Measurements from ENCODE around the gene UBA1. TPM values are rescaled to one million over a fixed set of nuclear protein-coding genes. Genes with fewer than 3 reads are reported as not detected.
A peak's percentile ranks its signal among the peaks of the same experiment; 100 is the strongest.

UBA1 gene
- total RNA-seq, 1 donor from 2014 or later: 235 TPM

DNA sequence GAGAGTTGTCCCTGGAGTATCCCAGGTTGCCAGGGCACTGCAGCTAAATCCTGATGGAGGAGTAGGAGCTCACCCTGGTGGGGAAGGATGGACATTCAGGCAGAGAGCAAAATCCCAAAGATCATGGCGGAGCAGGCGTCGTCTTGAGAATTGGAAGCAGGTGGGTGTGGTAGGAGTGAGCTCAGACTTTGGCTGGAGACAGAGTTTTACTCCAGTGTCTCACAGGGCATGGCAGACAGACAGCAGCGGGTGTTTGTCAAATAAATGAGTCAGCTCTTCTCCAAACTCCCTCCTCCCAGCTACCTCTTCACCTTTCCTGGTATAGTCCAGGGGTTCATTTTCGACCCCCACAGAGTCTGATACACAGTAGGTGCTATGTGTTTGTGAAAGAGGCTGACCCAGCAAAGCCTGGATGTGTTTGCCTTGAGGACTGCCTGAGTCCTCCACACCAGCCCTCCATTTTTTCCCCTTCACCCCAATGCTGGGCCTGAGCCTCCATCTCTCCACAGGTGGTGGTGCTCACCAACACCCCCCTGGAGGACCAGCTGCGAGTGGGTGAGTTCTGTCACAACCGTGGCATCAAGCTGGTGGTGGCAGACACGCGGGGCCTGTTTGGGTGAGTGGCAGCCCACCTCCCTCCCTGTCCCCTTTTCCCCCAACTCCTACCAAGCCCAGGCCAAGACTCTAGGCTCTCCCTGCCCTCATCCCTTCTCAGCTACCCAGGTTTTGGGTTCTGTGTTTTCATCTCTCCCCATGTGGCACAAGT, 6.9 kb downstream of the UBA1 start:
- Mint-ChIP-seq H3K4me1 (peaks cover 18% of the 10 kb centered on the region), H3K36me3 (ENCODE audit: low read depth) (peaks cover 68% of the 10 kb centered on the region), H3K9me3 (no peaks in the 10 kb centered on the region), H3K27me3 (no peaks in the 10 kb centered on the region), H3K4me3 (no peak overlapping the region), H3K27ac (peak overlapping the region; percentile 41)
- TF ChIP-seq, protein P1, sequence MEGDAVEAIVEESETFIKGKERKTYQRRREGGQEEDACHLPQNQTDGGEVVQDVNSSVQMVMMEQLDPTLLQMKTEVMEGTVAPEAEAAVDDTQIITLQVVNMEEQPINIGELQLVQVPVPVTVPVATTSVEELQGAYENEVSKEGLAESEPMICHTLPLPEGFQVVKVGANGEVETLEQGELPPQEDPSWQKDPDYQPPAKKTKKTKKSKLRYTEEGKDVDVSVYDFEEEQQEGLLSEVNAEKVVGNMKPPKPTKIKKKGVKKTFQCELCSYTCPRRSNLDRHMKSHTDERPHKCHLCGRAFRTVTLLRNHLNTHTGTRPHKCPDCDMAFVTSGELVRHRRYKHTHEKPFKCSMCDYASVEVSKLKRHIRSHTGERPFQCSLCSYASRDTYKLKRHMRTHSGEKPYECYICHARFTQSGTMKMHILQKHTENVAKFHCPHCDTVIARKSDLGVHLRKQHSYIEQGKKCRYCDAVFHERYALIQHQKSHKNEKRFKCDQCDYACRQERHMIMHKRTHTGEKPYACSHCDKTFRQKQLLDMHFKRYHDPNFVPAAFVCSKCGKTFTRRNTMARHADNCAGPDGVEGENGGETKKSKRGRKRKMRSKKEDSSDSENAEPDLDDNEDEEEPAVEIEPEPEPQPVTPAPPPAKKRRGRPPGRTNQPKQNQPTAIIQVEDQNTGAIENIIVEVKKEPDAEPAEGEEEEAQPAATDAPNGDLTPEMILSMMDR (IDR thresholded peaks at IDR 0.05): no peak
- ATAC-seq (ENCODE audit: low read depth) (no peak), DNase-seq (no peak)
- ChIA-PET POLR2A (interaction anchor here (0.5 to 0.6 kb wide), 2 partner anchors 37 to 135 kb away, joined by 3 to 6 read pairs; no protein-coding TSS in a partner anchor), CTCF (no interaction called here)
- intact Hi-C loops (cut with micrococcal nuclease): no loop called here

DNA sequence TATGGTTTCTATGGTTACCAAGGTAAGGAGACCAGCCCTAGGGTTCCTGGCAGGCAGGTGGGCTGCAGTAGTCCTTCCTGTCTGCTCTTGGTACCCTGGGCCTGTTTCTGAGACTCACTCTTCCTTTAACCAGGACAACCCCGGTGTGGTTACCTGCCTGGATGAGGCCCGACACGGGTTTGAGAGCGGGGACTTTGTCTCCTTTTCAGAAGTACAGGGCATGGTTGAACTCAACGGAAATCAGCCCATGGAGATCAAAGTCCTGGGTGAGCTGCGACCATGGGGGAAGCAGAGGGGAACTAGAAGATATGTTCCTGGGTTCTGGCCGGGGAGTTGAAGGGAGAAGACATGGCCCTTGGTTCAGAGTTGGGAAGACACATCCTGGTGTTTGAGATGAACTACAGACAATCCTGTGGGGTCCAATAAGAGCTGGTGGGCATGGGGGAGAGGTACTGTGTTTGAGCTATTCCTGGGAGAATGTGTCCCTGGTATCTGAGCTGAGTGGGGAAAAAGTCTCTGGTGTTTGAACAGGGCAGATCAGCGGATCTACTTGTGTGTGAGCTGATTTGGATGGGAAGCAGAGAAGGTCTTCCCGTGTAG, 7.8 kb downstream of the UBA1 start:
- H3K4me1 Mint-ChIP-seq: peaks cover 9% of the 10 kb centered on the region
- H3K4me3 Mint-ChIP-seq: no peak overlapping the region
- no peak overlapping the region for H3K27ac Mint-ChIP-seq
- ChIA-PET CTCF (no interaction called here), POLR2A (interaction anchor here (0.5 kb wide), 1 partner anchor 36 kb away, joined by 6 read pairs; no protein-coding TSS in a partner anchor)
- no peaks in the 10 kb centered on the region for H3K27me3 Mint-ChIP-seq
- H3K9me3 Mint-ChIP-seq: no peaks in the 10 kb centered on the region
- H3K36me3 Mint-ChIP-seq (ENCODE audit: low read depth): peaks cover 70% of the 10 kb centered on the region
- DNase-seq: no peak
- intact Hi-C loops (cut with micrococcal nuclease): no loop called here
- no peak for ATAC-seq (ENCODE audit: low read depth)
- TF ChIP-seq, protein P1 (IDR thresholded peaks at IDR 0.05): no peak

DNA sequence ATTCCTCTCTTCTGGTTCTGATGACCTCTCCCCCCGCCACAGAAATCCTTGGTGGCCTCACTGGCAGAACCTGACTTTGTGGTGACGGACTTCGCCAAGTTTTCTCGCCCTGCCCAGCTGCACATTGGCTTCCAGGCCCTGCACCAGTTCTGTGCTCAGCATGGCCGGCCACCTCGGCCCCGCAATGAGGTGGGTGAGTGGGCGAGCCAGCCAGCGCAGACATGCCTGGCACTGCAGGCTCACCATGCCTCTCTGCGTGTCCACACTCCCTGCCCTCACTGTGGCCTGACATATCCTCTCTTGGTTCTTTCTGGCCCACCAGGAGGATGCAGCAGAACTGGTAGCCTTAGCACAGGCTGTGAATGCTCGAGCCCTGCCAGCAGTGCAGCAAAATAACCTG, 8.7 kb downstream of the UBA1 start:
- H3K4me1 Mint-ChIP-seq: peaks cover under 1% of the 10 kb centered on the region
- no peaks in the 10 kb centered on the region for H3K27me3 Mint-ChIP-seq
- CTCF ChIA-PET: no interaction called here
- H3K9me3 Mint-ChIP-seq: no peaks in the 10 kb centered on the region
- intact Hi-C loops (cut with micrococcal nuclease): no loop called here
- H3K4me3 Mint-ChIP-seq: no peak overlapping the region
- DNase-seq (no peak), ATAC-seq (ENCODE audit: low read depth) (no peak)
- POLR2A ChIA-PET: no interaction called here
- TF ChIP-seq, protein P1 (IDR thresholded peaks at IDR 0.05): no peak
- H3K27ac Mint-ChIP-seq: no peak overlapping the region
- H3K36me3 Mint-ChIP-seq (ENCODE audit: low read depth): peaks cover 77% of the 10 kb centered on the region

DNA sequence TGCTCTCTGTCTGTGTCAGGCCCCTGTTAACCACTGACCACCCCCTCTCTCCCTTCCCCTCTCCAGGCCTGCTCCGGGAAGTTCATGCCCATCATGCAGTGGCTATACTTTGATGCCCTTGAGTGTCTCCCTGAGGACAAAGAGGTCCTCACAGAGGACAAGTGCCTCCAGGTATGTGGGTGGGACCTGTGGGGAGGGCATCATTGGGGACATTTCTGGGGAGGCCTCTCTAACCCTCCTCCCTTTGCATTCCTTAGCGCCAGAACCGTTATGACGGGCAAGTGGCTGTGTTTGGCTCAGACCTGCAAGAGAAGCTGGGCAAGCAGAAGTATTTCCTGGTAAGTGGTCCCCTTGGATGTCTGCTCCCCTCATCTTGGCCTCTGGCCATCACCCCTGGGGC, 9.2 kb downstream of the UBA1 start:
- intact Hi-C loops (cut with micrococcal nuclease): no loop called here
- TF ChIP-seq, protein P1 (IDR thresholded peaks at IDR 0.05): no peak
- ChIA-PET CTCF (no interaction called here), POLR2A (no interaction called here)
- no peak for DNase-seq
- no peaks in the 10 kb centered on the region for H3K4me1 Mint-ChIP-seq
- no peak overlapping the region for H3K27ac Mint-ChIP-seq
- H3K36me3 Mint-ChIP-seq (ENCODE audit: low read depth): peaks cover 82% of the 10 kb centered on the region
- H3K27me3 Mint-ChIP-seq: no peaks in the 10 kb centered on the region
- H3K4me3 Mint-ChIP-seq: no peak overlapping the region
- no peak for ATAC-seq (ENCODE audit: low read depth)
- H3K9me3 Mint-ChIP-seq: no peaks in the 10 kb centered on the region

DNA sequence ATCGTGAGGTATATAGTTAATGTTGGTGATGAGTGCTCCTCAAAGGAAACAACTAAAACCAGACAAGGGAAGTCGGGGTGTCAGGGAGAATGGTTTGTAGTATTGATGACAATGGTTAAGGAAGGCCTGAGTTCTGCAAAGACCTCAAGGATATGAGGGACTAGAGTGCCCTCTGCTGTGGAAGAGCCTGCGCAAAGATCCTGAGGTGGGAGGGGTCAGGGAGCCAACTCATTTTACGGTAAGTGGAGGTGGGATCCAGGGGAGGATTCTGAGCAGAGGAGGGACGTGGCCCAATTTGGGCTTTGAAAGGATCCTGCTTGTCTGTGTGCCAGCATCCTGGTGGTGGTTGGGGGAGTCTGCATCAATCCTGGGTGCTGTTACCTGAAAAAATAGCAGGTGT, 11.3 kb downstream of the UBA1 start:
- Mint-ChIP-seq H3K27ac (peak overlapping the region; percentile 59), H3K4me1 (no peaks in the 10 kb centered on the region), H3K27me3 (no peaks in the 10 kb centered on the region), H3K9me3 (no peaks in the 10 kb centered on the region), H3K36me3 (ENCODE audit: low read depth) (peaks cover 81% of the 10 kb centered on the region), H3K4me3 (no peak overlapping the region)
- intact Hi-C loops (cut with micrococcal nuclease): no loop called here
- CTCF ChIA-PET: no interaction called here
- TF ChIP-seq, protein P1 (IDR thresholded peaks at IDR 0.05): no peak
- ATAC-seq (ENCODE audit: low read depth): no peak
- no peak for DNase-seq
- POLR2A ChIA-PET: interaction anchor here (1.3 kb wide), 1 partner anchor 10 kb away, joined by 3 read pairs; no protein-coding TSS in a partner anchor

Data from activated B cell treated with CpG ODN at 0.5 μM for 24 hours (primary cell).